Measurements from ENCODE around the gene DUSP9.
A peak's percentile ranks its signal among the peaks of the same experiment; 100 is the strongest.

The DUSP9 gene

GRCh38 chrX:153645921-153646488, 998 bp upstream of the DUSP9 start:
- no peak for TF ChIP-seq CTCF (IDR thresholded peaks at IDR 0.05)
- no peak for DNase-seq (ENCODE audit: low spot score)
- no peak overlapping the region for H3K4me3 ChIP-seq

GRCh38 chrX:153647461-153648357, 706 bp downstream of the DUSP9 start:
- no peak for TF ChIP-seq CTCF (IDR thresholded peaks at IDR 0.05)
- no peak for DNase-seq (ENCODE audit: low spot score)
- peak overlapping the region; percentile 41 for H3K4me3 ChIP-seq
- no peak overlapping the region for H3K27ac ChIP-seq

More at GRCh38 chrX:153645921-153646488, 998 bp upstream of the DUSP9 start:
- no peak overlapping the region for H3K27ac ChIP-seq

GRCh38 chrX:153648358-153649177, 1.6 kb downstream of the DUSP9 start:
- no peak for DNase-seq (ENCODE audit: low spot score)

GRCh38 chrX:153649178-153649914, 2.3 kb downstream of the DUSP9 start:
- Histone ChIP-seq H3K4me3 (no peak overlapping the region), H3K27ac (no peak overlapping the region)
- no peak for TF ChIP-seq CTCF (IDR thresholded peaks at IDR 0.05)
- DNase-seq (ENCODE audit: low spot score), result no peak

More at GRCh38 chrX:153648358-153649177, 1.6 kb downstream of the DUSP9 start:
- Histone ChIP-seq H3K27ac (no peak overlapping the region), H3K4me3 (no peak overlapping the region)
- TF ChIP-seq CTCF (IDR thresholded peaks at IDR 0.05), result no peak

GRCh38 chrX:153649915-153650782, 3.1 kb downstream of the DUSP9 start:
- Histone ChIP-seq H3K4me3 (no peak overlapping the region), H3K27ac (no peak overlapping the region)
- TF ChIP-seq CTCF (IDR thresholded peaks at IDR 0.05), result no peak
- no peak for DNase-seq (ENCODE audit: low spot score)

- H3K4me3 ChIP-seq, result no peak overlapping the region
- DNase-seq (ENCODE audit: low spot score), result no peak
- no peak for TF ChIP-seq CTCF (IDR thresholded peaks at IDR 0.05)
- H3K27ac ChIP-seq, result no peak overlapping the region
These were observed 4.0 kb downstream of the DUSP9 start for GRCh38 chrX:153650959-153651358.

Data from coronary artery (tissue), 2 donors.